Lung (tissue), 12 donors: ENCODE data around the gene RNF144A. TPM values are rescaled to one million over a fixed set of nuclear protein-coding genes. Genes with fewer than 3 reads are reported as not detected.

ENCODE experiments used
- ATAC-seq: fragments of 200-7000 bp; cut with Tn5 transposase; one replicate; pipeline ENCODE4 v1.9.1; 2020; ENCODE audit warnings: moderate number of reproducible peaks; ENCODE audit not compliant: insufficient read depth, low FRiP score
- DNase-seq, 3 donors: peaks; one replicate each; pipeline ENCODE4 v3.0.0-alpha.2; 2013 to 2017
- H3K27ac ChIP-seq, 2 donors: one replicate each; pipeline ENCODE4 v1.5.1; 2013; ENCODE audit warnings: mild to moderate bottlenecking in 2 of 2, moderate library complexity in 2 of 2, control low read depth in 1 of 2, inconsistent platforms in 1 of 2, low read depth in 1 of 2, low read length in 1 of 2
- H3K27me3 ChIP-seq, 3 donors: one replicate each; pipeline ENCODE4 v1.5.1; 2013; ENCODE audit warnings: low read length in 2 of 3; ENCODE audit not compliant: control insufficient read depth in 3 of 3, insufficient read depth in 3 of 3
- H3K36me3 ChIP-seq, 4 donors: one replicate each; pipeline ENCODE4 v1.5.1; 2013; ENCODE audit warnings: low read length in 4 of 4, mild to moderate bottlenecking in 1 of 4, moderate library complexity in 1 of 4; ENCODE audit not compliant: control insufficient read depth in 4 of 4, insufficient read depth in 4 of 4
- H3K4me1 ChIP-seq, 5 donors: one replicate each; pipeline ENCODE4 v1.5.1; 2013; ENCODE audit warnings: low read length in 5 of 5, mild to moderate bottlenecking in 2 of 5, moderate library complexity in 1 of 5; ENCODE audit not compliant: control insufficient read depth in 5 of 5, insufficient read depth in 5 of 5
- H3K4me3 ChIP-seq: one replicate; pipeline ENCODE4 v1.5.1; 2013; ENCODE audit warnings: mild to moderate bottlenecking, control low read depth, moderate library complexity
- H3K9ac ChIP-seq, 2 donors: one replicate each; pipeline ENCODE4 v1.5.1; 2013; ENCODE audit warnings: low read length in 2 of 2, control low read depth in 1 of 2; ENCODE audit not compliant: insufficient read depth in 1 of 2
- H3K9me3 ChIP-seq, 4 donors: one replicate each; pipeline ENCODE4 v1.5.1; 2013; ENCODE audit warnings: low read length in 3 of 4, mild to moderate bottlenecking in 1 of 4, moderate library complexity in 1 of 4; ENCODE audit not compliant: control insufficient read depth in 4 of 4, insufficient read depth in 3 of 4
- WGBS, 2 donors: extraction: QIAGEN DNeasy Blood & Tissue Kit; methylation state at CpG; one replicate each; pipeline ENCODE4 v1.1.7; 2013; 5-methylcytosine and 5-hydroxymethylcytosine counted together
- polyA plus RNA-seq, 2 donors: library from polyadenylated mRNA; stranded (reverse); fragments of 200-250 nt; gene quantifications; one replicate each; pipeline ENCODE4 v1.2.1, GENCODE V29; 2013
- total RNA-seq, 2 donors: library from RNA; depleted of rRNA in 1 of 2; stranded (reverse); fragments of >200 nt in 1 of 2; gene quantifications; one replicate each; pipeline ENCODE4 v1.2.1, GENCODE V29; 2014 to 2021
- TF ChIP-seq, protein P1 (sequence below): IDR thresholded peaks from 2 replicates; pipeline ENCODE4 v1.5.1; 2012; ENCODE audit warnings: mild to moderate bottlenecking; ENCODE audit errors: control extremely low read depth, extremely low read depth
- donor health status: control.
- donor health status: control.
- donor health status: Bipolar disorder and iron deficiency.
- donor health status: healthy.
- donor health status: DM: yes; HTN: yes; CAD: no.

The RNF144A gene
- total and polyA plus RNA-seq, 4 donors = 2.7 to 25.3 (median 5.8) TPM

DNA sequence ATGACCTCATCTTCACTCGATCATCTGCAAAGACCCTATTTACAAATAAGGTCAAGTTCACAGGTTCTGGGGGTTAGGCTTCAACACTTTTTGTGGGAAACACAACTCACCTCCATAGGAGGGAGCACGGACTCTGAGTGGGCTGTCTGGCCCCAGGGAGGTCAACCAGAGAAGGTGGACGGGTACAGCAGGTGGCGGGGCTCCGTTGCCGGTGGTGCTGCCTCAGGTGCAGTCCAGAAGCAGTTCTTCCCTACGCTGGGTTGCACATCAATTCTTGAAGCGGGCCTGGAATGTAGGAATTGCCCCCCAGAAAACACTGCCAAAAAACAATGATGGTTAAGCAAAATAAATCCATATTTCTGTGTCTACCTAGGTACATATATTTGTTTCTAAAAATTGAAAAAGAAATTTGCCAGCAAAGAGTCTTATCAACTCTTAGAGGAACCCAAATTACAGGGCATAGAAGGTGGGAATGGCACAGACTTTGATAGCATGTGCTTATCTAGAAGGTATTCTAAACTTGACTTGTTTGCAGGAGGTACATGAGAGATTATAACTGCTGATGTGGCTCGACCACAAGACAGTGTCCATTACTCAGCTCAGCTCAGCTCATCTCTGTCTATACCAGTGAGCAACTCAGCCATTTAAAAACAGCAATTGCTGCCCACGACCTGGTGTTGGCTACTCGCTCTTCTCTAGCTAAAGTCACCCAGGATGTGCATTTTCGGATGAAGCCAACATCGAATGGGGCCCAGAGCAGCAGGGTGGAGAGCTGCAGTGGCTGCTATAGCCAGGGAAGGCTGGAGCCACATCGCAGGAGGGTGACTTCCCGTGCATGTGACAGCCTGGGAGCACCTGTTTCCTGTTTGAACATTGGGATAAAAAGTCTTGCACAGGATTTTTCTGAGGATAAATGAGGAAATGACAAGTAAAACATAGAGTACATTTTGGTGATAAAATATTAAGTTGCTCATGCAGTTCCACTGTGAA, 128.7 kb downstream of the RNF144A start:
- Histone ChIP-seq H3K9me3 (no peaks in the 10 kb centered on the region), H3K9ac (no peak overlapping the region), H3K27me3 (no peaks in the 10 kb centered on the region), H3K4me3 (no peak overlapping the region), H3K36me3 (peaks cover 0 to 7% (median 2%) of the 10 kb centered on the region in 4 donors), H3K27ac (no peak overlapping the region), H3K4me1 (peaks cover 0 to 3% (median 0%) of the 10 kb centered on the region in 5 donors)
- TF ChIP-seq, protein P1, sequence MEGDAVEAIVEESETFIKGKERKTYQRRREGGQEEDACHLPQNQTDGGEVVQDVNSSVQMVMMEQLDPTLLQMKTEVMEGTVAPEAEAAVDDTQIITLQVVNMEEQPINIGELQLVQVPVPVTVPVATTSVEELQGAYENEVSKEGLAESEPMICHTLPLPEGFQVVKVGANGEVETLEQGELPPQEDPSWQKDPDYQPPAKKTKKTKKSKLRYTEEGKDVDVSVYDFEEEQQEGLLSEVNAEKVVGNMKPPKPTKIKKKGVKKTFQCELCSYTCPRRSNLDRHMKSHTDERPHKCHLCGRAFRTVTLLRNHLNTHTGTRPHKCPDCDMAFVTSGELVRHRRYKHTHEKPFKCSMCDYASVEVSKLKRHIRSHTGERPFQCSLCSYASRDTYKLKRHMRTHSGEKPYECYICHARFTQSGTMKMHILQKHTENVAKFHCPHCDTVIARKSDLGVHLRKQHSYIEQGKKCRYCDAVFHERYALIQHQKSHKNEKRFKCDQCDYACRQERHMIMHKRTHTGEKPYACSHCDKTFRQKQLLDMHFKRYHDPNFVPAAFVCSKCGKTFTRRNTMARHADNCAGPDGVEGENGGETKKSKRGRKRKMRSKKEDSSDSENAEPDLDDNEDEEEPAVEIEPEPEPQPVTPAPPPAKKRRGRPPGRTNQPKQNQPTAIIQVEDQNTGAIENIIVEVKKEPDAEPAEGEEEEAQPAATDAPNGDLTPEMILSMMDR = no peak
- WGBS, 2 donors = 60 to 79% methylated on average over 15 of the region's 15 CpGs
- ATAC-seq = no peak
- DNase-seq = no peak

DNA sequence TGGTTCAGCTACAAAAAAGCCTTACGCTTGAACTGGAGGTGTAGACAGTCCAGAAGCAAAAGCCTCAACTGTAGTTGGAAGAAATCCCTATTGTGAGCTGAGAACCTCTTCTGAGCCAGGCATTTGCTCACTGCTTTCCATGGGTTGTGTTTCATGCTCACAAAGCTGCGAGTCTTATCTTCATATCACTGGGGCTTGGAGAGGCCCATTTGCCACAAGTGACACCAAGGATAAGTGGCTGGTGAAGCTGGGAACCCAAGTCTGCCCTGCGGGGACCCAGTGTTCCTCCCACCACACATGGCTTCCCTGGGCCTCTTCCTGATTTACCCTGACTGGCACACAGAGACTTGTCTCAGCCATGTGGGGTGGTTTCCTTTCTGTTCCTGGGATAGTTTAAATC, 130.4 kb downstream of the RNF144A start:
- Histone ChIP-seq H3K36me3 (peaks cover 0 to 3% (median 0%) of the 10 kb centered on the region in 4 donors), H3K9me3 (no peaks in the 10 kb centered on the region), H3K27ac (peak overlapping the region in 1 of 2 donors; percentile 48), H3K9ac (no peak overlapping the region), H3K27me3 (no peaks in the 10 kb centered on the region), H3K4me1 (peaks cover 0 to 2% (median 0%) of the 10 kb centered on the region in 5 donors), H3K4me3 (no peak overlapping the region)
- no peak for DNase-seq
- WGBS, 2 donors = 32 to 44% methylated on average over 3 of the region's 3 CpGs
- TF ChIP-seq, protein P1 = no peak
- ATAC-seq = no peak

DNA sequence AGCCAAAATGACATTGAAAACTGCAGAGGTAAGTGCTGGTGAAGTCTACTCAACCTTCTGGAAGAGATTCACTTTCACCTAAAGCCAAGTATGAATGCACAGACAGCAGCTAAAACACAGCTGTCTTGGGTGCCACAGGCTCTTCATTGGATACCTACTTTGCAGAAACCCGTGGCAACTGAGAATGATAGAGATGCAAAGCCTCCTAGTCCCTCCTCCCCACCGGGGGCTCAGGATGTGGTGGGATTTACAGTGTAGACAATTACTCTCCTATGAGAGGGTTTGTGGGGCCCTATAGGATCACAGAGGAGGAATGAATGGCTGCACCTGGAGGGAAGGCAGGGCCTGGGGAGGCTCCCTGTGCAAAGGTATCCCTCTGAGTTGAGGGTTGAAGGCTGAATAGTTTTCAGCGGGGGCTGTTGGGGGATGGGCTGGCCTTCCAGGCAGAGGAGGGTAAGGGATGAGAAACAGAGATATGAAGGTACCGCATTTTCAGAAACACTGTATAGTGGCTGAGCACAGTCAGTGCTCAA, 131.6 kb downstream of the RNF144A start:
- H3K9me3 ChIP-seq = peaks cover 0 to 1% (median 0%) of the 10 kb centered on the region in 4 donors
- 78 to 84% methylated on average over 4 of the region's 4 CpGs for WGBS, 2 donors
- H3K9ac ChIP-seq = no peak overlapping the region
- no peak for DNase-seq
- H3K27ac ChIP-seq = no peak overlapping the region
- no peak overlapping the region for H3K4me3 ChIP-seq
- no peaks in the 10 kb centered on the region for H3K27me3 ChIP-seq
- H3K36me3 ChIP-seq = peaks cover 0 to 3% (median 0%) of the 10 kb centered on the region in 4 donors
- H3K4me1 ChIP-seq = peaks cover 0 to 2% (median 0%) of the 10 kb centered on the region in 5 donors
- ATAC-seq = no peak
- TF ChIP-seq, protein P1 = no peak
